Endothelial cell (in vitro differentiated cells): ENCODE results near the gene SMIM31. TPM values are rescaled to one million over a fixed set of nuclear protein-coding genes. Genes with fewer than 3 reads are reported as not detected.

Experiments
- DNase-seq: peaks from one replicate; pipeline ENCODE4 v3.0.0; 2021; ENCODE audit warnings: low spot score
- H3K27ac Mint-ChIP-seq: one replicate; pipeline ENCODE4 v1.8.0; 2021; ENCODE audit warnings: mixed read lengths, inconsistent platforms; ENCODE audit not compliant: unreplicated experiment
- H3K27me3 Mint-ChIP-seq: one replicate; pipeline ENCODE4 v1.8.0; 2021; ENCODE audit warnings: mild to moderate bottlenecking, moderate library complexity, mixed read lengths, inconsistent platforms; ENCODE audit not compliant: unreplicated experiment
- H3K36me3 Mint-ChIP-seq: one replicate; pipeline ENCODE4 v1.8.0; 2021; ENCODE audit warnings: mild to moderate bottlenecking, low read depth, mixed read lengths, inconsistent platforms; ENCODE audit not compliant: unreplicated experiment
- H3K4me1 Mint-ChIP-seq: one replicate; pipeline ENCODE4 v1.8.0; 2021; ENCODE audit warnings: mild to moderate bottlenecking, mixed read lengths, inconsistent platforms; ENCODE audit not compliant: unreplicated experiment
- H3K4me3 Mint-ChIP-seq: one replicate; pipeline ENCODE4 v1.8.0; 2021; ENCODE audit warnings: mild to moderate bottlenecking, mixed read lengths, inconsistent platforms; ENCODE audit not compliant: unreplicated experiment
- H3K9me3 Mint-ChIP-seq: one replicate; pipeline ENCODE4 v1.8.0; 2021; ENCODE audit warnings: mixed read lengths, inconsistent platforms; ENCODE audit not compliant: unreplicated experiment
- CTCF ChIP-seq: fragments of 200-600 bp; sonication (generic); IDR thresholded peaks from one replicate; pipeline ENCODE4 v1.5.0; 2021; ENCODE audit warnings: antibody characterized with exemption; ENCODE audit not compliant: unreplicated experiment
- total RNA-seq: library from RNA; stranded (reverse); fragmentation: NEBNext Ultra II Directional; extraction: Animal tissue kit (Norgen Biotek cat#: 25700); gene quantifications from one replicate; pipeline ENCODE4 v1.2.1, GENCODE V29; 2021; ENCODE audit not compliant: unreplicated experiment

The SMIM31 gene
- total RNA-seq, 1 donor from 2014 or later, result not detected

- no peaks in the 10 kb centered on the region for H3K27me3 Mint-ChIP-seq
- H3K4me1 Mint-ChIP-seq, result no peaks in the 10 kb centered on the region
- DNase-seq, result no peak
- no peak overlapping the region for H3K4me3 Mint-ChIP-seq
- no peak overlapping the region for H3K27ac Mint-ChIP-seq
- no peaks in the 10 kb centered on the region for H3K9me3 Mint-ChIP-seq
- H3K36me3 Mint-ChIP-seq, result no peaks in the 10 kb centered on the region
- TF ChIP-seq CTCF, result no peak
Measured at GRCh38 chr4:164756686-164757085, 2.8 kb downstream of the SMIM31 start.

GRCh38 chr4:164761241-164761640, 7.3 kb downstream of the SMIM31 start:
- H3K27ac Mint-ChIP-seq, result no peak overlapping the region

DNA sequence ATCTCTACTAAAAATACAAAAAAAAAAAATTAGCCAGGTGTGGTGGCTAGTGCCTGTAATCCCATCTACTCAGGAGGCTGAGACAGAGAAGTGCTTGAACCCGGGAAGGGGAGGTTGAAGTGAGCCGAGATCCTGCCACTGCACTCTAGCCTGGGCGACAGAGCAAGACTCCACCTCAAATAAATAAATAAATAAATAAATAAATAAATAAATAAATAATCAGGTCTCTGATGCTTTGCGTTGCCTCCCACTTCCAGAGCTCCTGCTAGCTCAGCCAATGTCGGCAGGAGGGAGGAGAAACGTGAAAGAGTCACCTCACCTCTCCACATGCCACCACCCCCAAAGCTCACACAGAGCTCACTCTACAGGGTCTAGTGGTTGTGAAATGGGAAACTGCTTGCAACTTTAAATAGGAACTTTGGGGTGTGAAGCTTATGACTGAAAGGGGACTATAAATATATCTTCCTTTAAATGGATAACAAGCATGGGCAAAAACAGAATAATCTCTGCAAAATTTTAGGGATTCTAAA, 7.9 kb downstream of the SMIM31 start:
- TF ChIP-seq CTCF, result no peak
- Mint-ChIP-seq H3K9me3 (no peaks in the 10 kb centered on the region), H3K27me3 (no peaks in the 10 kb centered on the region), H3K27ac (no peak overlapping the region), H3K4me1 (no peaks in the 10 kb centered on the region), H3K36me3 (no peaks in the 10 kb centered on the region), H3K4me3 (no peak overlapping the region)
- no peak for DNase-seq

More at GRCh38 chr4:164761241-164761640, 7.3 kb downstream of the SMIM31 start:
- no peaks in the 10 kb centered on the region for H3K36me3 Mint-ChIP-seq
- no peaks in the 10 kb centered on the region for H3K27me3 Mint-ChIP-seq
- H3K4me1 Mint-ChIP-seq, result no peaks in the 10 kb centered on the region
- H3K4me3 Mint-ChIP-seq, result no peak overlapping the region
- no peak for DNase-seq
- no peak for TF ChIP-seq CTCF
- H3K9me3 Mint-ChIP-seq, result no peaks in the 10 kb centered on the region

GRCh38 chr4:164765096-164765495, 11.2 kb downstream of the SMIM31 start:
- no peak overlapping the region for H3K27ac Mint-ChIP-seq
- no peak for DNase-seq
- no peaks in the 10 kb centered on the region for H3K27me3 Mint-ChIP-seq
- H3K9me3 Mint-ChIP-seq, result no peaks in the 10 kb centered on the region
- H3K4me1 Mint-ChIP-seq, result no peaks in the 10 kb centered on the region
- no peak for TF ChIP-seq CTCF
- no peaks in the 10 kb centered on the region for H3K36me3 Mint-ChIP-seq
- no peak overlapping the region for H3K4me3 Mint-ChIP-seq

DNA sequence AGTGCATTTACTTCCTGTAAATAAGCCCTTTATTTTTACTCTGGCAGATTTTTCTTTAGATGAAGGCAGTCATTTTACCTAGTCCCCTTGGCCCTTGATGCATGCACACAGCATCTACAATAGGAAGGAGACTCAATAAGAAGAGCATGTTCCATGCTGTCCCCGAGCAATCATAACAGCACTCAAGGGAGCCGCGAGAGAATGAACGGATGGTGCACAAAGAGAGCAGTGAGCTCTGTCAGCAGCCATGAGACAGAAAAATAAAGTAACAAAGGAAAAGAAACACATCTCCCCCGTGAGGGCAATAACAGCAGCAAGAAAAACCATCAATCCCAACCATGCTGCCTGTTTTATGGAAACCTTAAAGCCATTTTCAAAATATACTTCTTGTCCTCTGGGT, 11.9 kb downstream of the SMIM31 start:
- Mint-ChIP-seq H3K4me1 (no peaks in the 10 kb centered on the region), H3K27ac (no peak overlapping the region), H3K36me3 (no peaks in the 10 kb centered on the region), H3K9me3 (no peaks in the 10 kb centered on the region), H3K4me3 (no peak overlapping the region), H3K27me3 (no peaks in the 10 kb centered on the region)
- TF ChIP-seq CTCF, result no peak
- no peak for DNase-seq
